D721Med (cell line): ENCODE data around the gene PTPRT.

Source experiments
- DNase-seq: peaks from one replicate; pipeline ENCODE4 v3.0.0; 2011; ENCODE audit warnings: low spot score; ENCODE audit not compliant: insufficient read length
- FAIRE-seq: peaks from 2 replicates; lab custom pipeline; 2011; peaks lifted over from hg19 to GRCh38; lab: Jason Lieb, UNC
- CTCF ChIP-seq: IDR thresholded peaks from 2 replicates; pipeline ENCODE4 v1.5.1; 2012; ENCODE audit warnings: mild to moderate bottlenecking, control low read depth; ENCODE audit not compliant: insufficient read depth; ENCODE audit errors: missing control alignments

Gene PTPRT

GRCh38 chr20:43052532-43052931, 137.2 kb downstream of the PTPRT start:
- no peak for FAIRE-seq
- TF ChIP-seq CTCF, result no peak
- no peak for DNase-seq

DNA sequence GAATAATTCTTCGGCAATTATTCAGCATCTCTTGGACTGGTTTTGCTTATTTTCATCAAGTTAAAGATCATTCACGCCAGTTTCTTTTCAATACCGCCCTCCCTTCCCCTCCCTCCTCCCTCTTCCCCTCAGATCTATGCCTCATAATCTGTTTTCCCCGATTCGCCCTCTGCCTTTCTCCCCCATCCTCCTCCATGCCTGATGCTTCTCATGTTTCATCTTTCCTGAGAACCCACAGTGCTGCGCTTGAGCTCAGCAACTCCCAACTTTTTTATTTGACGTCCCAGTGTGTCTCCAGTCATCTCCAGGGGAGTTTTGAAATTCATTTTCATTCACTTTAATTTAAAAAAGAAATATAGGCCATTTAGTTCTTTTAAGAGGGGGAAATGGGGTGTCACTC, 142.7 kb downstream of the PTPRT start:
- no peak for DNase-seq

GRCh38 chr20:43043887-43044286, 145.8 kb downstream of the PTPRT start:
- no peak for TF ChIP-seq CTCF
- DNase-seq, result no peak
- no peak for FAIRE-seq

More for the DNA sequence above, 142.7 kb downstream of the PTPRT start:
- no peak for TF ChIP-seq CTCF
- no peak for FAIRE-seq

DNA sequence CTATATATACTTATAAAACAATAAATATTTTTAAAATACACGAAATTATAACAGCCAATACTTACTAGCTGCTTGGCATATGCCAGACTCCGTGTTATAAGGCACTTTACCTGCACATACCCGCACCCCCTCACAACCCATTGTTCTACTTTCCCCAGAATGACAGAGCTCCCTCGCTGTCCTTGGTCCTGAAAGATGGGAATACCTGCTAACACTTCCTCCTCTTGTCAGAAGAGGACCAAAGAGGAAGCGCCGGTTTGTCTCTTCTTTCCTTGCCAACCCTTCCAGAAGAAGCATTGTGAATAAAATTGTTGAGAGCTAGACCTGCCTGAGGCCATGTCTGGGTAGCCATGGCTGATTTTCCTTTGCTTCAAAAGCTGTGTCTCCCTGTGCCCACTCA, 149.3 kb downstream of the PTPRT start:
- DNase-seq, result no peak
- FAIRE-seq, result no peak
- no peak for TF ChIP-seq CTCF

- no peak for TF ChIP-seq CTCF
These were observed 151.9 kb downstream of the PTPRT start for GRCh38 chr20:43037605-43038309.

DNA sequence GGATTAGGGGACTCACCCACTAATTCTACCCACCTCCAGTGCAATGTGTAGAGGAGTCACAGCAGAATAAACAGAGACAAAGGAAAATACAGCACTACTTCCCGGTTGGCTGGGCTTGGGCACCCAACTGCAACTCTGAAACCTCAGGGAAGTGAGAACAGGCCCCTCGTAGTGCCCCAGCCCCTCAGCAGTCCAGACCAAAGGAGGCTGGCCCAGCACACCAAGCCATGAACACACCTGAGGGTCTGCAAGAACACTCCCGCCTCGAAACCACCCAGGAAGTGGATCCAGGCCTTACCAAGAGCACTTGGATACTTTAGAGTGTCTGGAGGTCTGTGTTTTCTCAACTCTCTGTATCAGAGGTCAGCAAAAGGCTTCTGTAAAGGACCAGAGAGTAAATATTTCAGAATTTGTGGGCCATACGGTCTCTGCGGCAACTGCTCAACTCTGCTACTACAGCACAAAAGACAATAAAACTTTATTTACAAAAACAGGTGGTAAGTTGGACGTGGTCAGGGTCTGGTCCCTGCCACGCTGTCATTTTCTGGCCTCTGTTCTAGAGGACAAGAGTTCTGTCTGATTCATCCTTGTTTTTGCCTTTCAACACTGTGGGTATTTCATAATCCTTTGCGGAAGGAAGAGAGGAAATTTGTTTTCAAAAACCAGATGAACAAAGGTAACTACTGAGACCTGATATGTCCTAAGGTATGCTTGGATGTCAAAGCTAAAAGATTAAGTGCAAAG, 154.6 kb downstream of the PTPRT start:
- FAIRE-seq, result no peak
- TF ChIP-seq CTCF, result no peak

More at GRCh38 chr20:43037605-43038309, 151.9 kb downstream of the PTPRT start:
- no peak for FAIRE-seq
- DNase-seq, result no peak

GRCh38 chr20:43032459-43032858, 157.2 kb downstream of the PTPRT start:
- DNase-seq, result no peak
- TF ChIP-seq CTCF, result no peak
- FAIRE-seq, result no peak

More for the DNA sequence above, 154.6 kb downstream of the PTPRT start:
- DNase-seq, result no peak
